GM18873 (cell line): ENCODE data around the gene METTL16.
"Not testable (repeated sequence)": the region's sequence is repeated elsewhere in the genome, so short reads cannot be mapped to it uniquely, and the experiment has no call there.

Source experiments
- ATAC-seq: cut with Tn5 transposase; IDR thresholded peaks from one replicate; pipeline ENCODE4 v1.9.1; 2021; ENCODE audit warnings: mild to moderate bottlenecking, moderate library complexity, moderate number of reproducible peaks; ENCODE audit not compliant: unreplicated experiment, low FRiP score

METTL16 gene, protein sequence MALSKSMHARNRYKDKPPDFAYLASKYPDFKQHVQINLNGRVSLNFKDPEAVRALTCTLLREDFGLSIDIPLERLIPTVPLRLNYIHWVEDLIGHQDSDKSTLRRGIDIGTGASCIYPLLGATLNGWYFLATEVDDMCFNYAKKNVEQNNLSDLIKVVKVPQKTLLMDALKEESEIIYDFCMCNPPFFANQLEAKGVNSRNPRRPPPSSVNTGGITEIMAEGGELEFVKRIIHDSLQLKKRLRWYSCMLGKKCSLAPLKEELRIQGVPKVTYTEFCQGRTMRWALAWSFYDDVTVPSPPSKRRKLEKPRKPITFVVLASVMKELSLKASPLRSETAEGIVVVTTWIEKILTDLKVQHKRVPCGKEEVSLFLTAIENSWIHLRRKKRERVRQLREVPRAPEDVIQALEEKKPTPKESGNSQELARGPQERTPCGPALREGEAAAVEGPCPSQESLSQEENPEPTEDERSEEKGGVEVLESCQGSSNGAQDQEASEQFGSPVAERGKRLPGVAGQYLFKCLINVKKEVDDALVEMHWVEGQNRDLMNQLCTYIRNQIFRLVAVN

GRCh38 chr17:2511462-2512369 lies at the start of gene METTL16:
Gene METTL16 (minus strand): TSS chr17:2511888. CDS start chr17:2502331, 9,557 bp downstream.
- ATAC-seq, result peak; percentile 78

GRCh38 chr17:2560658-2561057 lies 49.0 kb upstream of the METTL16 start:
- ATAC-seq, result no peak

DNA sequence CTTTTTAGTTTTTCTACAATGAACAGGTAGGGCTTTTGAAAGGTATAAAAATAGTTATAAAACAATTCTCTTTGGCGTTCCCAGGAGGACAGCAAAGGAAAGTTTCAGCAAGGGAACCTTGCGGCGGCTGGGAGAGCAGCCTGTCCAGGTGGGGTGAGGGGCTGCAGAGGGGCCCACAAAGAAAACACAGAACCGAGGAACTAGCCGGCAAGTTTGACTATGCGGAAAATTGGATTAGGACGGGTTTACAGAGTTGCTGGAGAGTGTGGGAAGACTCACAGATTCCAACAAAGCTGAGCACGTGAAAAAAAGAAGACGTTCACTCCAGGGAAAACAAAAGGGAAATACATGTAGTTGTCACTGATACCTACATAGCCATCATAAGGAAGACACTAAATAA lies 40.2 kb upstream of the METTL16 start:
- no peak for ATAC-seq

- no peak for ATAC-seq
These were observed 39.8 kb upstream of the METTL16 start for GRCh38 chr17:2551493-2551892.

- ATAC-seq, result no peak
These were observed 37.9 kb upstream of the METTL16 start for GRCh38 chr17:2549392-2550211.

DNA sequence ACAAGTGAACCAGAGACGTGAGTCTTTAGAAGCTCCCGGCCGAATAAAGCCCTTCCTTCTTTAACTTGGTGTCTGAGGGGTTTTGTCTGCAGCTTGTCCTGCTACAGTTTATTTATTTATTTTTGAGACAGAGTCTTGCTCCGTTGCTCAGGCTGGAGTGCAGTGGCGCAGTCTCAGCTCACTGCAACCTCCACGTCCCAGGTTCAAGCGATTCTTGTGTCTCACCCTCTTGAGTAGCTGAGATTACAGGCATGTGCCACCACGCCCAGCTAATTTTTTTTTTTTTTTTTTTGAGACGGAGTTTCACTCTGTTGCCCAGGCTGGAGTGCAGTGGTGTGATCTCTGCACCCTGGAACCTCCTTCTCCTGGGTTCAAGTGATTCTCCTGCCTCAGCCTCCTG lies 36.3 kb upstream of the METTL16 start:
- ATAC-seq, result not testable (repeated sequence)

DNA sequence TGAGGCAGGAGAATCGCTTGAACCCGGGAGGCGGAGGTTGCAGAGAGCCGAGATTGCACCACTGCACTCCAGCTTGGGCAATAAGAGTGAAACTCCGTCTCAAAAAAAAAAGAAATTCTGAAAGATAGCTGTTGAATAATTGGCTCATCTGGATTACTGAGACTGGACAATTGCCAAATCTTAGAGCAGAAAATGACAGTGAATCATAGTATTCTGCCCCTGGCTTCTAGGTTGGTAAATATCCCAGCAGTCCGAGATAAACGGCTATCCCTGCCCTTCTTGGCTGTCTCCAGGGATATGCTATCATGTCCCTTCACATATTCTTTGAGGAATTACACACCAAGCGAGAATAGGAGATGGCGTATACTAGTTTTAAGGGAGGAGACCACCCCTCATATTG lies 35.5 kb upstream of the METTL16 start:
- no peak for ATAC-seq

- no peak for ATAC-seq
These were observed 33.7 kb upstream of the METTL16 start for GRCh38 chr17:2545393-2545792.

GRCh38 chr17:2542456-2542855 lies 30.8 kb upstream of the METTL16 start:
- no peak for ATAC-seq

GRCh38 chr17:2542056-2542455 lies 30.4 kb upstream of the METTL16 start:
- no peak for ATAC-seq

DNA sequence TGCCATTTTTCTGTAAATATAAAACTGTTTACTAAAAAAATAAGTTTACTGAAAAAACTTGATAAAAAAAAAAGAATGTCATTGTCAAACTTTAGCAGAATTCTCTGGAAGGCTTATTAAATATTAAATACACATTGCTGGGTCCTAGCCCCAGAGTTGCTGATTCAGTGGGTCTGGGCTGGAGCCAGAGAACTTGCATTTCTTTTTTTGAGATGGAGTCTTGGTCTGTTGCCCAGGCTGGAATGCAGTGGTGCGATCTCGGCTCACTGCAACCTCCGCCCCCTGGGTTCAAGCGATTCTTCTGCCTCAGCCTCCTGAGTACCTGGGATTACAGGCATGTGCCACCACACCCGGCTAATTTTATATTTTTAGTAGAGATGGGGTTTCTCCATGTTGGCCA lies 25.9 kb upstream of the METTL16 start:
- ATAC-seq, result not testable (repeated sequence)

- no peak for ATAC-seq
These were observed 20.5 kb upstream of the METTL16 start for GRCh38 chr17:2532146-2532720.

GRCh38 chr17:2531243-2531954 lies 19.7 kb upstream of the METTL16 start:
- ATAC-seq, result not testable (repeated sequence)

GRCh38 chr17:2521775-2522410 lies 10.2 kb upstream of the METTL16 start:
- not testable (repeated sequence) for ATAC-seq

GRCh38 chr17:2521257-2521656 lies 9.6 kb upstream of the METTL16 start:
- no peak for ATAC-seq

- no peak for ATAC-seq
These were observed 5.9 kb upstream of the METTL16 start for GRCh38 chr17:2517539-2517938.

- ATAC-seq, result no peak
These were observed 588 bp downstream of the METTL16 start for GRCh38 chr17:2511138-2511461.

DNA sequence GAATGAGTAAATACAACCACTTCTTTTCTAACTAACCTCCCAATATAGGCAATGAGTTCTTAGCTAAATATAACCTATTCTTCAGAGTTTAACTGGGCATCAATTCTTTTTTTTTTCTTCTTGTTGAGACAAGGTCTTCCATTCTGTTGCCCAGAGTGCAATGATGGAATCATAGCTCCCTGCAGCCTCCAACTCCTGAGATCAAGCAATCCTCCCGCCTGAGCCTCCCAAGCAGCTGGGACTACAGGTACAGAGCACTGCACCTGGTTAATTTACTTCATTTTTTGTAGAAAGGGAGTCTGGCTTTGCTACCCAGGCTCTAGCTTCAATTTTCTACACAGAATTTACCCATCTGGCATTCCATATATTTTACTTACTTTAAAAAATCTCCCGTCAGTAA lies 1.1 kb downstream of the METTL16 start:
- ATAC-seq, result no peak

GRCh38 chr17:2508035-2508434 lies 3.7 kb downstream of the METTL16 start:
- ATAC-seq, result no peak
